GM10266 (cell line): ENCODE measurements around the gene TAAR5.

Source experiments
- DNase-seq: peaks from one replicate; pipeline ENCODE4 v3.0.0; 2012; ENCODE audit errors: extremely low spot score
- TF ChIP-seq, protein P1 (sequence below): IDR thresholded peaks from 2 replicates; pipeline ENCODE4 v1.5.1; 2012; ENCODE audit warnings: mild to moderate bottlenecking, low read depth; ENCODE audit not compliant: control insufficient read depth, insufficient read depth; ENCODE audit errors: missing control alignments

TAAR5 gene

GRCh38 chr6:132598473-132598872 lies 8.9 kb upstream of the TAAR5 start:
- no peak for DNase-seq
- TF ChIP-seq, protein P1, sequence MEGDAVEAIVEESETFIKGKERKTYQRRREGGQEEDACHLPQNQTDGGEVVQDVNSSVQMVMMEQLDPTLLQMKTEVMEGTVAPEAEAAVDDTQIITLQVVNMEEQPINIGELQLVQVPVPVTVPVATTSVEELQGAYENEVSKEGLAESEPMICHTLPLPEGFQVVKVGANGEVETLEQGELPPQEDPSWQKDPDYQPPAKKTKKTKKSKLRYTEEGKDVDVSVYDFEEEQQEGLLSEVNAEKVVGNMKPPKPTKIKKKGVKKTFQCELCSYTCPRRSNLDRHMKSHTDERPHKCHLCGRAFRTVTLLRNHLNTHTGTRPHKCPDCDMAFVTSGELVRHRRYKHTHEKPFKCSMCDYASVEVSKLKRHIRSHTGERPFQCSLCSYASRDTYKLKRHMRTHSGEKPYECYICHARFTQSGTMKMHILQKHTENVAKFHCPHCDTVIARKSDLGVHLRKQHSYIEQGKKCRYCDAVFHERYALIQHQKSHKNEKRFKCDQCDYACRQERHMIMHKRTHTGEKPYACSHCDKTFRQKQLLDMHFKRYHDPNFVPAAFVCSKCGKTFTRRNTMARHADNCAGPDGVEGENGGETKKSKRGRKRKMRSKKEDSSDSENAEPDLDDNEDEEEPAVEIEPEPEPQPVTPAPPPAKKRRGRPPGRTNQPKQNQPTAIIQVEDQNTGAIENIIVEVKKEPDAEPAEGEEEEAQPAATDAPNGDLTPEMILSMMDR = peak; percentile 35

DNA sequence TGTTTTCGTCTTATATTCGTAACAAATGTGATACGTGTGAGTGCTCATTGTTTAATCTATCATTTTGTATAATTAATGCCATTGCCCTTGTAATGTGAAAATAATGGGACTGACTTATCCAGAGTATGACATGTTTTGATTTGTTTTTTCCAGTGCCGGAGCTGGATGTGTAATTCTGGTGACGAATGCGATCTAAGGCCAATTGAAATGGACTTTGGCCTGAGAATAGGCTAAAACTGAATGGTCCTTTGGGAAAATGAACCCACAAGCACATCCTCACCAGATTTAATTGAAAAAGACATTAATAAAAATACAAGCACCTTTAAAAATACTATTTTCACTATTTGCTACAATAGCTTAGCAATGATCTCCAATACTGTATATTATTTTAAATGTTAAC lies 6.7 kb upstream of the TAAR5 start:
- DNase-seq = no peak

GRCh38 chr6:132592855-132593254 lies 3.3 kb upstream of the TAAR5 start:
- TF ChIP-seq, protein P1 = no peak
- DNase-seq = no peak

More for the DNA sequence above, 6.7 kb upstream of the TAAR5 start:
- TF ChIP-seq, protein P1 = no peak

- TF ChIP-seq, protein P1 = no peak
Measured at GRCh38 chr6:132590362-132590761, 821 bp upstream of the TAAR5 start.

GRCh38 chr6:132587424-132587823 lies 2.1 kb downstream of the TAAR5 start:
- no peak for DNase-seq
- TF ChIP-seq, protein P1 = no peak

More at GRCh38 chr6:132590362-132590761, 821 bp upstream of the TAAR5 start:
- DNase-seq = no peak

DNA sequence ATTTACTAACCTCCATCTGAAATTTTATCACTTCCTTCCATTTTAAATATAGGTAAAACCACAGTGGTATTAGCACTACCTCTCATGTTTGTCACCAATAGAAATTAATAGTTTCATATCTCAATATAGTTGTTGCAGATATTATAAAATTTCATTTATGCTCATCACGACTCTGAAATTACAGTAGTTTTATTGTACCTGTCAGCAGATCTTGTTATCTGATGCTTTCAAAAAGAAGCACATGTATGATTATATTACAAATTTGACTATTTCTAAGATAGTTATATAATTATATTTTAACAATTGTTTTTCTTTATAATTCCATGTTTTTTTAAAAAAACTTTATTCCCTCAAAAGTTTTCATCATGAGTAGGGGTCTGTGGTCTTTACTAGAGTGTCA lies 4.8 kb downstream of the TAAR5 start:
- TF ChIP-seq, protein P1 = no peak
- no peak for DNase-seq

DNA sequence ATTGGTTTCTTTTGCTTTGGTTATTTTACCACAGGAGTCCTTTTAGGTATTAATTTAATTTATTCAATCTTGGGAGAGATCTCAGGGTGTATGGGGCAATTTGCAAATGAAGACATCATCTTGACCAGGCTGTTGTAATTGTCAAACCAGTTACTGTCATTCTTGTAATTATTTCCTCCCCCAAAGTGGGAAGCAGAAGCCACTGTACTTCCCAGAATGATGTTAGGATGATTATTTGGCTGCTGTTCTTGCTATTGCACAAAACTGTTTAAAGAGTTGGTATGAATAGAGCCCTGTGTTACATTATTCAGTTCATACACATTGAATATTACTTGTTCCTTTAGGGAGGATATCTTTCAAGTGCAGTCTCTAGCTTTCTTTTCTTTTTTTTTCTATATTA lies 17.8 kb downstream of the TAAR5 start:
- TF ChIP-seq, protein P1 = no peak
- DNase-seq = no peak
